T-helper 1 cell treated with Interleukin-12 subunit alpha and Interleukin-12 subunit beta and Interleukin-4 antibody, amounts not matched to agents 30 ng/mL and 1 ng/mL, for 36 hours (primary cell): ENCODE data around the gene ERICH4. TPM values are rescaled to one million over a fixed set of nuclear protein-coding genes. Genes with fewer than 3 reads are reported as not detected.
"Not testable (repeated sequence)": the region's sequence is repeated elsewhere in the genome, so short reads cannot be mapped to it uniquely, and the experiment has no call there.

ENCODE experiments used
- intact Hi-C: fragments of 100-400 bp; cut with micrococcal nuclease; formaldehyde crosslinking; loops from one replicate; pipeline ENCODE4 v1.15.1; 2024
- total RNA-seq: library from RNA; stranded (reverse); gene quantifications from 2 replicates; pipeline ENCODE4 v1.2.3, GENCODE V29; 2022

ERICH4 gene, protein sequence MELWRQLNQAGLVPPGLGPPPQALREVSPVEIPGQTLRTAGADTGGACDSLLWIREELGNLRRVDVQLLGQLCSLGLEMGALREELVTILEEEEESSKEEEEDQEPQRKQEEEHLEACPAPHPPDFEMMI
- total RNA-seq = not detected in 2 replicates

DNA sequence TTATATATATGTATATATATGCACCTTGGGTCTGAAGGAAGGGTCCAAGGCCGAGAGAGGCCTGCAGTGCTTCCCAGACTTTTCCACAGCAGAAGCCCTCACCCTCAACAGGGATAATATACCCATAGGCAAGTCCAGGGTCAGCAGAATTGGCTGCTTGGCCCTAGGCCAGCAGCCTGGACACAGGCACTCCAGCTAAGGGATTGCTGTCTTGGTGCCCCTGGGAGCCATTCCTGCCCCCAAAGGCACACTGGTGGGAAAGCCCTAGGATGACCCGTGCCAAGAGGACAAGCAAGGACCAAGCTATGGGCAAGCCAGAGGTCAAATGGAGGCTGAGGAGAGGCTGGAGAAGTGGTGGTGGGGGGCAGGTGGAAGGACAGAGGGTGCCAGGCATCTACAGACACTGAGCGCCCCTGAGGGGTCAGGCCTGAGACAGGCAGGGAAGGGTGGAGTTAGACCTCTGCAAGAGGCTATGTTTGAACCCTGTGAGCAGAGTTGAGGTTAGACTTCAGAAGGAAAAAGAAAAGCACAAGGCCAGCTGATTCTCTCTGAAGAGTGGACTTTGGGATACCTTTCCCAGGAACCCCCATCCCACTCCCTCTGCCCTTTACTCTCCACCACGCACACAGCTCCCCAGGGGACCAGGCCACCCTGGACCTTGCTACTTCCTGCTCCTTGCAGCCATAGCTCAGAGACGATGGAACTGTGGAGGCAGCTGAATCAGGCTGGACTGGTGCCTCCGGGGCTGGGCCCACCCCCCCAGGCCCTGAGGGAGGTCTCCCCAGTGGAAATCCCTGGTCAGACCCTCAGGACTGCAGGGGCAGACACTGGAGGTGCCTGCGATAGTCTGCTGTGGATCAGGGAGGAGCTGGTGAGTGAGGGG, at the start of gene ERICH4:
Gene ERICH4, plus strand, starts transcription at position 684 of the 883 bp plus-strand sequence. Its CDS starts 14 bp downstream, at position 698.
- intact Hi-C loops = no loop called here

DNA sequence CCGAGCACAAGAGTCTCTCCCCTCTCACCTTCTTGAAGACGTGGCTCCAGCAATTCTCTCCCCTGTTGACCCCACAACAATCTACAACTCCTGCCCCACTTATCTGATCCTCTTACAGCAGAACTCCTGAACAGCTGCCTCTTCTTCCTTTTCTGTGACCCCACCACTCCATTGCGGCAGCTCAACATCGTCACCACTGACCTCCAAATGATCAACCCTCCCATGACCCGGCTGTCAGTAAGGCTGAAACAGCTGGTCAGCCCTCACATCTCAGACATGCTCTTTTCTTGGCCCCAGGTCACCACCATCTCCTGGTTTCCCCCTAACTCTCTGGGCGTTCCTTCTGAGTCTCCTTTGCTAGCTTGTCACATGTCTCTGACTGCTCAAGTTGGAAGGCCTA, 47.6 kb upstream of the ERICH4 start:
- intact Hi-C loops = loop anchor here (5.0 kb wide), 2 partner anchors 643 to 823 kb away; partner anchors contain the start of genes ACTMAP and SNRPA

- intact Hi-C loops = loop anchor here (1.0 to 5.0 kb wide), 13 partner anchors 33 to 954 kb away; partner anchors contain the start of genes ACTMAP, B9D2, COQ8B and DMAC2
Observed at GRCh38 chr19:41397086-41398049, 45.6 kb upstream of the ERICH4 start, which contains the start of the genes BCKDHA and EXOSC5. TSS of gene BCKDHA (plus strand) at chr19:41397818. CDS start at chr19:41397828, 10 bp downstream. TSS of gene EXOSC5 (minus strand) at chr19:41397359. CDS start at chr19:41397328, 31 bp downstream.

GRCh38 chr19:41398050-41398418, 44.9 kb upstream of the ERICH4 start:
- intact Hi-C loops = loop anchor here (5.0 kb wide), 2 partner anchors 646 to 826 kb away; partner anchors contain the start of genes ACTMAP and SNRPA

- intact Hi-C loops = loop anchor here (5.0 kb wide), 2 partner anchors 646 to 826 kb away; partner anchors contain the start of genes ACTMAP and SNRPA
Observed at GRCh38 chr19:41398598-41398997, 44.4 kb upstream of the ERICH4 start.

DNA sequence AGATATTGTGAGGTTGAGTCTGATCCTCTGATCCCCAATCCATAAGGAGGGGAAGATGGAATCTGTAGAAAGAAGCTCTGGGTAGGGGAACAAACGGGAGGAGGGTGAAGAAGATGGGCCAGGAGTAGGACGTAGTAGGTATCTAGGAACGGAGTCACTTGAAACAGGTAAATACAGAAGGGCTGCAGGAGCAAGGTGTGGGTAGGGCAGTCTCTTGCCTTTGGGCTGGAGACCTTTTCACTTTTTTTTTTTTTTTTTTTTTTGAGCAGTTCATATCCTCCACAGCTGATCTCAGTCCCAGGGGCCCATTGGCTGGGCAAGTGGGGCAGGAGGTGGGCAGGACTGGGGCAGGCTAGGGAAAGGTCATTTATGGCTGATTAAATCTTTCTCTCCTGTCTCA, 43.9 kb upstream of the ERICH4 start:
- intact Hi-C loops = loop anchor here (5.0 kb wide), 2 partner anchors 647 to 827 kb away; partner anchors contain the start of genes ACTMAP and SNRPA

- intact Hi-C loops = loop anchor here (5.0 kb wide), 2 partner anchors 647 to 827 kb away; partner anchors contain the start of genes ACTMAP and SNRPA
Observed at GRCh38 chr19:41399525-41399924, 43.4 kb upstream of the ERICH4 start.

DNA sequence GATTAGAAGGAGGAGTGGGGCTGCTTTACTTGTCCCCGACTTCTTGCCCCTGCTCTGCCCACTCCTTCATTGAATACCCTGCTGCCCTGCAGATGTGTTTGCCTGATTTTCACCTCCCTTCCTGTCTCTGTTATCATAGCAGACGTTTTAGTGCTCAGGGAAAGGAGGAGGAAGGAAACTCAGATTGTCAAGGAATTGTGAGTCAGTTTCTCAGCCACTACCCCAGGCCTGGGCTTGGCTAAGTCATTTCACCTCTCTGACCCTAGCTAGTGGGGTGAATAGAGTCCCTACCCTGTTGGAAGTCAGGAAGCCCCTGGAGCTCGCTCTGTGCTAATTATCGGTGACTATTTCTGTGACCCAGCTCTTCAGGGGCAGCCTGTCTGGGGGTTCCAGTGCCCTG, 41.5 kb upstream of the ERICH4 start:
- intact Hi-C loops = no loop called here

- intact Hi-C loops = no loop called here
Observed at GRCh38 chr19:41402010-41402409, 40.9 kb upstream of the ERICH4 start.

DNA sequence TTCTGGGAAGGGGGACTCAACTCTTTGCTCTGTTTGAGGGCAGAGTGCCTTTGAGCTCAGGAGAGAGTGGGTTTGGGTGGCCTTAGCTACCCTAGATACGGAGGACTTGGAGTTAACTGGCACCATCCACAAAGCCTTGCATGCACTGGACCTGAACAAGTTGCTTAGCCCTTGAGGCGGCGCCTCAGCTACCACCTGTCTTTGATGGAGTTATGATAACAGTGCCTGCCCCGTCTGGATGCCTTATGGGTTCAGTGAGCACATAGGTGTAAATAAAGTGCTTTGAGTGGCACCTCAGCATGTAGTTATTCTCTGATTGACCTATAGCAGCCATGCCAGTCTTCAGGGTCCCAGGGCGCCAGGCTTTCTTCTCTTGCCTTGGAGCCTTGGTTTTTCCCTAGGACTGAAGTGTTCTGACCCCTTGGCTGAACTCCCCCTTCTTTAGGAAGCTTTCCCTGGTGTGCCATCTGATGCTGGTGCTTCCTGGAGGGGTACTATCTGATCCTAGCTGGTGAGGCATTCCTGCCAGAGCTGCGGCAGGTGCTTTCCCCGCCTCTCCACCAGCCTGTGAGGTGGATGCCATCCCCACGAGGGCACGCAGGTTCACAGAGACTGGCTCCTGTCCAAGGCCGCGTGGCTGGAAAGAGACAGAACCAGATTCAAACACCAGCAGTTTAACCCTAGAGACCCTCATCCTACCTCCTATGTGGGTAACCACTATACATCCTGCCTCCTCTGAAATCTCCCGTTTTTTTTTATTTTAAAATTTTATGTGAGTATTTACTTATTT, 39.6 kb upstream of the ERICH4 start:
- intact Hi-C loops = no loop called here

- intact Hi-C loops = no loop called here
Observed at GRCh38 chr19:41405776-41406175, 37.2 kb upstream of the ERICH4 start.

DNA sequence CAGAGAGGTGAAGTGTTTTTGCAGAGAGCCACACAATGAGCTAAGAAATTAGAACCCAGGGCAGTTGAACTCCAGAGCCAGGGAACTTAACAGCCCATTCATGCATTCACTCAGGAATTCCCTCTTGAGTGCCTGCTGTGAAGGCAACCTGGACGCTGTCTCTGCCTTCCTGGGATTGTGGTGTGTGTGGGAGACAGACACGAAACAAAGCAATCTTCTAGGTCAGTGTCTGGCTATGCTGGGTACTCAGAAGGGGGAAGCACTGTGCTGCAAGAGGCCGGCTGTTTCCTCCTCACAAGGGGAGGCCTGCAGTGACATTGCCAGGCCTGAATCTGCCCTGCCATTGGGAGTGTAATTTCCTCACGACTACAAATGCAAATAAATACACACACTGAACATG, 35.7 kb upstream of the ERICH4 start:
- intact Hi-C loops = no loop called here

DNA sequence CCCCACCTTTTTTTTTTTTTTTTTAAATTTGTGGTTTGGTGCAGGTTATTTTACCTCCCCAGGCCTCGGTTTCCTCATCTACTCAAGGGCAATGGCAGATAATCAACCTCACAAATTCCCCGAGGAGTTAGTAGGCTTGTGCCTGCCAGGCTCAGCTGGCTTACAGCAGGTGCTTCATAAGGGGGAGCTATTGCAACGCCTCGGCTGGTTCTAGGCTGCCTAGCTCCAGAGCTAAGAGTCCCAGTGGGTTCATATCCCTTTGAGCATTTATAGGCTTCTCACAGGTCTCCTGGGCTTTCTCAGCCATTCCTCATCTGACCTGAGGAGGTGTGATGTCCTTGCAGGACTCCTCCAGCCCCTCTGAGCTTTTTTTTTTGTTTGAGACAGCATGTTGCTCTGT, 34.7 kb upstream of the ERICH4 start:
- intact Hi-C loops = no loop called here

DNA sequence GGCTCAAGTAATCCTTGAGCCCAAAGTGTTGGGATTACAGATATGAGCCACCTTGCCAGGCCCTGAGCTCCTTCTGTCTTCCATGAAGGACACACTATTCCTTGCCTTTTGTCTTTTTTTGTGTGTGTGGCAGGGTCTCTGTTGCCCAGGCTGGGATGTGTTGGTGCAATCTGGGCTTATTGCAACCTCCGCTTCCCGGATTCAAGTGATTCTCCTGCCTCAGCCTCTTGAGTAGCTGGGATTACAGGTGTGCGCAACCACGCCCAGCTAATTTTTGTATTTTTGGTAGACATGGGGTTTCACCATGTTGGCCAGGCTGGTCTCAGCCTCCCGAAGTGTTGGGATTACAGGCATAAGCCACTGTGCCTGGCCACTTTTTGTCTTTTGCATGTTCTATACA, 34.1 kb upstream of the ERICH4 start:
- intact Hi-C loops = not testable (repeated sequence)

DNA sequence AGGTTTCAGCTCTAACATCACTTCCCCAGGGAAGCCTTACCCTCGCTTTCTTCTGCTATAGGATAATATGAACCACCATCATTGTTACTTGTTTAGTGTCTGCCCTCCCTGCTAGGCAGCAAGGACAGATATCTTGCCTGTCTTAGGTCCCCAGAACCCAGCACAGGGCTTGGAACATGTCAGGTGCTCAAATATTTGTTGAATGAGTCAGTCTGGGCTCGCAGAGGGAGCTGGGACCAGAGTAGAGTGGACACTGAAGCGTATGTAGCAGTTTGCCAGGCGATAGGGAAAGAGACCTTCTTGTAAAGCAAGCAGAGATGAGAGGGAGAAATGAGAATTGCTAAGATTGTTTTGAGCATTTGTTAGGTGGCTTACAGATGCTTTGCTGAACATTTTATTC, 33.7 kb upstream of the ERICH4 start:
- intact Hi-C loops = no loop called here

DNA sequence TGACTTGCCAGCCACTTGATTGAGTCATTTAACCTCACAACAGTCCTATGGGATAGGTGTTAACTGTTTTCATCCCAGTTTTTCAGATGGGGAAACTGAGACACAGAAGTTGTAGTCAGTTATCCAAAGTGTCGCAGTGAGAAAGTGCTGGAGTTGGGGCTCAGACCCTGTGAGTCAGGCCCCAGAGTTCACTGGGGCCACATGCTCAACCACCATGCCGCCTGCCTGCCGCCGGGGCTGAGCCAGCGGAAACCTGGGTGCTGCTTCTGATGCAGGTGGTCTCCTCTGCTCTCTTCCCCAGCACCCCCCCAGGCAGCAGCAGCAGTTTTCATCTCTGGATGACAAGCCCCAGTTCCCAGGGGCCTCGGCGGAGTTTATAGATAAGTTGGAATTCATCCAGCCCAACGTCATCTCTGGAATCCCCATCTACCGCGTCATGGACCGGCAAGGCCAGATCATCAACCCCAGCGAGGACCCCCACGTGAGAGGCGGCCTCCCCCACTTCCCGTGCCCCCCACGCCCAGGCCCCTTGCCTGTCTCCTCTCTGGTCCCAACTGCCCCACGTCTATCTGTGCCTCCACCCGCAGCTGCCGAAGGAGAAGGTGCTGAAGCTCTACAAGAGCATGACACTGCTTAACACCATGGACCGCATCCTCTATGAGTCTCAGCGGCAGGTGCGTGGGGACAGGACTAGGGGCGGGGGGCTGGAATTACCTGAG, 32.5 kb upstream of the ERICH4 start:
- intact Hi-C loops = no loop called here

DNA sequence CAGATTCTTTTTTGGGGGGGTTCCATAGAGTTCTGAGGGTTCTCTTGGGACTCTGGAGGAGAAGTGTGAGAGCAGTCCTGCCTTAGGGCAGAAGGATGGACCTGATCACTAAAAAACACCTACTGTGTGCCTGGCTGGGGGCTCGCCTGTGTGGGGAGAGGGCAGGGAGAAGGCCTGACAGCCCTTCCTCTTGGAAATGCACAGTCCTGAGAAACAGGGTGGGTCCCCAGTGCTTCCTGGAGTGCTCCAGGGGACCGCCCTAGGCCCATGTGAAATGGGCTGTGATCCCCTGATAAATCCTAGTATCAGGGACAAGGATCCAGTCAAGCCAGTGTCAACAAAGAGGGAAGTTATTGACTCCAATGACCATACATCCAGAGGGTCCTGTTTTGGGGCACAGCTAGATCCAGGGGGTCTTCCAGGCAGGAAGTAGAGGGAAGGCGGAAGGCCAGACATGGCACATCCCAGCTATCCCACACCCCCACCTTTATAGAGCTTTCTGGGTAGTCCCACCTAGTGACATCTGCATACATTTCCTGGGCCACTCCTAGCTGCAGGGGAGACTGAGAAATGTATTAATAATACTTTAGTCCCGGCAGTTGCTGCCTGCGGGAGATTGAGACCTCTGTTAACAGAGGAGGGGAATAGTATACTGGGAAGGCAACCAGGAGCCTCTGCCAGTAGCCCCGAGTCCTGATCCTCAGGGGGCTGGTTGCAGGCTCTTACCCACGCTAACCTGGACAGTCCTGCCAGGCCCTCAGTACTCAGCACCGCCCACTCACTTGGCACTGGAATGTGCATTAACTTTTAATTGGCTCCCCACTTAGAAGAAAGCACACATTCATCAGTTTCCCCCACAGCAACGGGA, 31.6 kb upstream of the ERICH4 start:
- intact Hi-C loops = no loop called here

DNA sequence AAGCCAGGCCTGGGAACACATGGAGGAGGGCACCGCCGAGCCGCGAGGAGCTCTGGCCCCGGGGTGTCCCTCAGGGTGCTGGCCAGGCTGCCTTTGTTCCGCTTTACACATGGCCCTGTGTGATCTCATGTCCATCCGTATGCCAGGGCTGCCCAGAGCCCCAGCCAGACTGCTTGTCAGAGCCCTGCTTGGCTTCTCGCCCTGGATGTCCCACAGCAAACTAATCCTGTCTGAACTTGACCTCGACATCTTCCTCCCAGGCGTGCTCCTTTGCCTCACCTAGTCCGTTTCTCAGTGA, 31.0 kb upstream of the ERICH4 start:
- intact Hi-C loops = no loop called here

- intact Hi-C loops = no loop called here
Observed at GRCh38 chr19:41412953-41413352, 30.0 kb upstream of the ERICH4 start.
